Measurements from ENCODE around the gene CHST12. TPM values are rescaled to one million over a fixed set of nuclear protein-coding genes. Genes with fewer than 3 reads are reported as not detected.

Gene CHST12
- total RNA-seq, 6 experiments from 2014 or later: 3.0 to 7.9 (median 5.7) TPM

DNA sequence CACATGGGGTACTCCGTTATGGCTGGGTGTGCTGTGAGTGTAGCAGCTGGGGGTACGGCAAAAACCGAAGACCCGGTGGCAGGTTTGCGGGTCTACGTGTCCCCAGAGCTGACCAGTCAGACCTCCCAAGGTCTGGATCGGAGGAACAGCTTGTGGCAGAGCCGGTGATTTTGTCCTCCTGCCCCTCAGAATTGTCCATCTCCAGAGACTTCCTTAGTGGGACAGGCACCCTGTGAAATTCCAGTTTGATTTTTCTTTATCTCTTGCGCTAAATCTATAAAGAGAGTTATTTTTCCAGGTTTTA is 47.8 kb upstream of the CHST12 start:
- WGBS (ENCODE audit: insufficient coverage, low coverage, low lambda C conversion rate, missing lambda C conversion rate): 8% methylated on average over 3 of the region's 9 CpGs
- Histone ChIP-seq H3K9me3 (no peaks in the 10 kb centered on the region), H3K36me3 (peaks cover 0 to 9% (median 2%) of the 10 kb centered on the region in 4 donors), H3K4me1 (peaks cover 0 to 28% (median 4%) of the 10 kb centered on the region in 4 donors), H3K4me3 (peak overlapping the region; percentile 95 to 99 (median 97)), H3K27me3 (no peaks in the 10 kb centered on the region), H3K27ac (peak overlapping the region in 1 of 3 donors; percentile 66)
- DNase-seq: no peak
- TF ChIP-seq, protein P1, sequence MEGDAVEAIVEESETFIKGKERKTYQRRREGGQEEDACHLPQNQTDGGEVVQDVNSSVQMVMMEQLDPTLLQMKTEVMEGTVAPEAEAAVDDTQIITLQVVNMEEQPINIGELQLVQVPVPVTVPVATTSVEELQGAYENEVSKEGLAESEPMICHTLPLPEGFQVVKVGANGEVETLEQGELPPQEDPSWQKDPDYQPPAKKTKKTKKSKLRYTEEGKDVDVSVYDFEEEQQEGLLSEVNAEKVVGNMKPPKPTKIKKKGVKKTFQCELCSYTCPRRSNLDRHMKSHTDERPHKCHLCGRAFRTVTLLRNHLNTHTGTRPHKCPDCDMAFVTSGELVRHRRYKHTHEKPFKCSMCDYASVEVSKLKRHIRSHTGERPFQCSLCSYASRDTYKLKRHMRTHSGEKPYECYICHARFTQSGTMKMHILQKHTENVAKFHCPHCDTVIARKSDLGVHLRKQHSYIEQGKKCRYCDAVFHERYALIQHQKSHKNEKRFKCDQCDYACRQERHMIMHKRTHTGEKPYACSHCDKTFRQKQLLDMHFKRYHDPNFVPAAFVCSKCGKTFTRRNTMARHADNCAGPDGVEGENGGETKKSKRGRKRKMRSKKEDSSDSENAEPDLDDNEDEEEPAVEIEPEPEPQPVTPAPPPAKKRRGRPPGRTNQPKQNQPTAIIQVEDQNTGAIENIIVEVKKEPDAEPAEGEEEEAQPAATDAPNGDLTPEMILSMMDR (IDR thresholded peaks at IDR 0.05): no peak
- TF ChIP-seq POLR2A (IDR thresholded peaks at IDR 0.05): no peak
- intact Hi-C loops (cut with DNase I): loop anchor here in 1 of 2 donors (10.0 kb wide), 1 partner anchor 111 kb away; the partner anchor contains the start of genes MRM2 and NUDT1
- no peak for ATAC-seq

DNA sequence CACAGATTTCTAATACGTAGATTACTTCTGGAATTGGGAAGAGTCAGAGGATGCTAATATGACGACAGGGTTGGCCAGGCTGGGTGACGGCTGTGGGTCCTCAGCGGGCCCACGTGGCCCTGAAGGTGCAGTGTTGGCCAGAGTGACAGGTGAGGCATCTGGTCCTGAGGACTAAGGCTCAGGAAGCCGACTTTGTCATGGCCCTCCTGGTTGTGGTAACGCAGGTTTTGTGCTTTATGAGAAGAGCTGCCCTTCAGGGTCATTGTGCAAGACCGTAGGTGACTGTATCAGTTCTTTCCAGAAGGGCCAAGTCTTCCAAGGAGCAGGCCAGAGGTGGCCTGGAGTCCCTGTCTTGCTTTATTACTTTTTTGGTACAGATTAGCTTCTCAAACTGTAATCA is 46.2 kb upstream of the CHST12 start:
- DNase-seq (no peak), ATAC-seq (no peak)
- WGBS (ENCODE audit: insufficient coverage, low coverage, low lambda C conversion rate, missing lambda C conversion rate): 81% methylated on average over 8 of the region's 8 CpGs
- H3K9me3 ChIP-seq: no peaks in the 10 kb centered on the region
- no peak overlapping the region for H3K27ac ChIP-seq
- intact Hi-C loops (cut with DNase I): loop anchor here in 1 of 2 donors (10.0 kb wide), 1 partner anchor 112 kb away; the partner anchor contains the start of genes MRM2 and NUDT1
- TF ChIP-seq POLR2A (IDR thresholded peaks at IDR 0.05): no peak
- TF ChIP-seq, protein P1 (IDR thresholded peaks at IDR 0.05): no peak
- peaks cover under 1 to 24% (median 5%) of the 10 kb centered on the region in 4 donors for H3K36me3 ChIP-seq
- no peaks in the 10 kb centered on the region for H3K27me3 ChIP-seq
- peaks cover 0 to 28% (median 4%) of the 10 kb centered on the region in 4 donors for H3K4me1 ChIP-seq
- H3K4me3 ChIP-seq: no peak overlapping the region

DNA sequence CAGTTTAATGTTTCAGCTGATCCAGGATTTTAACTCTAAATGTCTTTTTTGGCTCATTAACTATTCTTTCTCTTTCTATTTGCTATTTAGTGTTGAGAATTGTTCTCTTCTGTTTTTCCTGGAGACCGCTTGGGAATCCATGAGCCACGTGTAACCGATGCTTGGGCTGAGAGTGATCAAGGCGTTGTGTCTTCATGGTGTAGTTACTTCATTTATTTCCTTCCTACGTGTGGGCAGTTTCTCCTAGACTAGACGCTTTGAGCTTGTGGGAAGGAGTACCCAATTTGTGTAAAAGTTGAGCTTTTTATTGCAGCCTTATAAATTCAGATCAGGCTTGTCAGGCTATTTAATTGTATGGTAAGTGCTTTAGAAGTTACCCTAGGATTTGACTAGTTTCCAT is 45.8 kb upstream of the CHST12 start:
- Histone ChIP-seq H3K4me3 (no peak overlapping the region), H3K4me1 (peaks cover 0 to 28% (median 4%) of the 10 kb centered on the region in 4 donors), H3K9me3 (no peaks in the 10 kb centered on the region), H3K36me3 (peaks cover 5 to 28% (median 8%) of the 10 kb centered on the region in 4 donors), H3K27me3 (no peaks in the 10 kb centered on the region), H3K27ac (no peak overlapping the region)
- no peak for TF ChIP-seq POLR2A (IDR thresholded peaks at IDR 0.05)
- TF ChIP-seq, protein P1 (IDR thresholded peaks at IDR 0.05): no peak
- WGBS (ENCODE audit: insufficient coverage, low coverage, low lambda C conversion rate, missing lambda C conversion rate): 69% methylated on average over 5 of the region's 6 CpGs
- intact Hi-C loops (cut with DNase I): loop anchor here in 1 of 2 donors (10.0 kb wide), 1 partner anchor 113 kb away; the partner anchor contains the start of genes MRM2 and NUDT1
- DNase-seq (no peak), ATAC-seq (no peak)

DNA sequence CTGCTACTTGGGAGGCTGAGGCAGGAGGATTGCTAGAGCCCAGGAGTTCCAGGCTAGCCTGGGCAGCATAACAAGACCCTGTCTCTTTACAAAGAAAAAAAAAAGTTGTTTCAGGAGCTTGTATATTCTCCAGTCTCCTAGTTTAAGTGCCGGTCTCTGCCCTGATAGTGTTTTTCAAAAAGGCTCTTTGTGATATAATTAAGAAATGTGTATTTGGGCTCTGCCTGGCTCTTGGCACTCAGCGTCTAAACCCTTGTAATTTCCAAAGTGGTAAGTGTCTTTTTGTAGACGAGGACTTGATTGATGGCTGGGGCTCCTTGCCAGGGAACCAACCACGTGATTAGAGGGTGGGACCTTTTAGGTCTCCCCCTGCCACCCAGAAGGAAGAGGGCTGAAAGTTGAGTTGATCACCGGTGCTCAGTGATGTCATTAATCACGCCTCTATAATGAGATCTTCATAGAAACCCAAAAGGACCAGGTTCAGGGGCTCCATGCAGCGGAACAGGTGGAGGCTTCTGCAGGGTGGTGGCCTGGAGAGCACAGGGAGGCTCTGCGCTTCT is 44.4 kb upstream of the CHST12 start:
- 79% methylated on average over 8 of the region's 8 CpGs for WGBS (ENCODE audit: insufficient coverage, low coverage, low lambda C conversion rate, missing lambda C conversion rate)
- H3K9me3 ChIP-seq: no peaks in the 10 kb centered on the region
- intact Hi-C loops (cut with DNase I): loop anchor here in 1 of 2 donors (10.0 kb wide), 1 partner anchor 114 kb away; the partner anchor contains the start of genes MRM2 and NUDT1
- H3K36me3 ChIP-seq: peaks cover 15 to 43% (median 19%) of the 10 kb centered on the region in 4 donors
- ATAC-seq (no peak), DNase-seq (no peak)
- H3K27me3 ChIP-seq: no peaks in the 10 kb centered on the region
- H3K4me1 ChIP-seq: peaks cover 0 to 19% (median 4%) of the 10 kb centered on the region in 4 donors
- H3K27ac ChIP-seq: no peak overlapping the region
- no peak overlapping the region for H3K4me3 ChIP-seq
- TF ChIP-seq, protein P1 (IDR thresholded peaks at IDR 0.05): no peak
- no peak for TF ChIP-seq POLR2A (IDR thresholded peaks at IDR 0.05)

All from right lobe of liver (tissue), 6 donors.